ENCODE measurements around the gene CDCP1.
A peak's percentile ranks its signal among the peaks of the same experiment; 100 is the strongest.

- TF ChIP-seq CTCF (IDR thresholded peaks at IDR 0.05) (no peak), POLR2AphosphoS5 (IDR thresholded peaks at IDR 0.05) (peak in 1 of 3 donors; percentile 27), POLR2A (IDR thresholded peaks at IDR 0.05) (no peak)
Measured at GRCh38 chr3:45109771-45110508, 36.2 kb downstream of the CDCP1 start.

Data from stomach (tissue), 4 donors.